HG02588 (cell line): Measurements from ENCODE around the gene USP38.
"Not testable (repeated sequence)": the region's sequence is repeated elsewhere in the genome, so short reads cannot be mapped to it uniquely, and the experiment has no call there.

ENCODE experiments used
- ATAC-seq: cut with Tn5 transposase; IDR thresholded peaks from one replicate; pipeline ENCODE4 v1.9.1; 2021; ENCODE audit warnings: mild to moderate bottlenecking, moderate library complexity; ENCODE audit not compliant: unreplicated experiment

The USP38 gene

GRCh38 chr4:143260750-143261149 lies 76.0 kb downstream of the USP38 start:
- ATAC-seq, result no peak

DNA sequence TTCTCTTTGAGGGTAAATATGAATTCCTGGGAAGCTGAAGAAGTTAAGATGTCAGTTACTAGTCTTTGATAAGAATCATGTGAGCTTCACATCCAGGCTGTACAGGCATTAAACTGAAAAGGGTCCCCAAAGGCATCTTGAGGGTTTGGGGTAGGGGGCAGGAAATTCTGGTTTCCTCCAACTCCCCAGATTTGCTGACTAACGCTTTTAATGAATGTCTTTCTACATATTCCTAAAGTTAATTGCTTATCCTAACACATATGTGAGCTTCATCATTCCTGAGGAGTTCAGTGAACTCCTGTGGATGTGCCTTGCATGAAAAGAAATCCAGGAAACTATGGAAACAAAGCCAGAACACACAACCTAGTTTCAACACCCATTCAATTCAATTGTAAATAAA lies 78.1 kb downstream of the USP38 start:
- ATAC-seq, result no peak

DNA sequence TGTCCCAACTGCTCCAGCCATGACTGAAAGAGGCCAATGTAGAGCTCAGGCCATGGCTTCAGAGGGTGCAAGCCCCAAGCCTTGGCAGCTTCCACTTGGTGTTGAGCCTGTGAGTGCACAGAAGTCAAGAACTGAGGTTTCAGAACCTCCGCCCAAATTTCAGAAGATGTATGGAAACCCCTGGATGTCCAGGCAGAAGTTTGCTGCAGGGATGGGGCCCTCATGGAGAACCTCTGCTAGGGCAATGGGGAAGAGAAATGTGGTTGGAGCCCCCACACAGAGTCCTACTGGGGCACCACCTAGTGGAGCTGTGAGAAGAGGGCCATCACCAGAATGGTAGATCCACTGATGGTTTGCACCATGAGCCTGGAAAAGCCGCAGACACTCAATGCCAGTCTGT lies 83.0 kb downstream of the USP38 start:
- ATAC-seq, result not testable (repeated sequence)

DNA sequence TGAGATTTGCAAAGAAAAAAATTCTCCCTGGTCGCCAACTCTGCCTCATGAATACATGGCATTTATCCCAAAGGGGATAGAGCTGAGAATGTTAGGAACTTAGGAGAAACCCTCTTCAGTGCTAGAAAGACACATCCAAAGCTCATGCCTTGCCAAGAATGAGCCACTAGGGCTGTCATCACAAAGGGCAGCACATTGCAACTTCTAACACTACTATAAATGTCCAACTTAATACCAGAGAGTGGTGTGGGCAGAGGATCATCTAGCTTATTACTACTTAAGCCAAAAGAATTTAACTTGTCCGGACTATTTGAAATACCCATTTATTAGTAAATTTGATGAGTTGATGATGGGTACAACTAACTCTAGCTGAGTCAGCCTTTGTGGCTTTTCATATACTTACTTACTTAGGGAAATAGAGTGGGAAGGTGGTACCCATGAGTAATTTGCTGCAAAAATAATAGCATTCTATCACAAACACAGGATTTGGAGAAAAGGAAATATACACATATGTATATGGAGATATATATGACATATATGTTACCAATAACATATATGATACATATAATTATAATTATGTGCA lies 85.6 kb downstream of the USP38 start:
- ATAC-seq, result no peak
